ENCODE results near the gene MBD6.

Gene MBD6, protein sequence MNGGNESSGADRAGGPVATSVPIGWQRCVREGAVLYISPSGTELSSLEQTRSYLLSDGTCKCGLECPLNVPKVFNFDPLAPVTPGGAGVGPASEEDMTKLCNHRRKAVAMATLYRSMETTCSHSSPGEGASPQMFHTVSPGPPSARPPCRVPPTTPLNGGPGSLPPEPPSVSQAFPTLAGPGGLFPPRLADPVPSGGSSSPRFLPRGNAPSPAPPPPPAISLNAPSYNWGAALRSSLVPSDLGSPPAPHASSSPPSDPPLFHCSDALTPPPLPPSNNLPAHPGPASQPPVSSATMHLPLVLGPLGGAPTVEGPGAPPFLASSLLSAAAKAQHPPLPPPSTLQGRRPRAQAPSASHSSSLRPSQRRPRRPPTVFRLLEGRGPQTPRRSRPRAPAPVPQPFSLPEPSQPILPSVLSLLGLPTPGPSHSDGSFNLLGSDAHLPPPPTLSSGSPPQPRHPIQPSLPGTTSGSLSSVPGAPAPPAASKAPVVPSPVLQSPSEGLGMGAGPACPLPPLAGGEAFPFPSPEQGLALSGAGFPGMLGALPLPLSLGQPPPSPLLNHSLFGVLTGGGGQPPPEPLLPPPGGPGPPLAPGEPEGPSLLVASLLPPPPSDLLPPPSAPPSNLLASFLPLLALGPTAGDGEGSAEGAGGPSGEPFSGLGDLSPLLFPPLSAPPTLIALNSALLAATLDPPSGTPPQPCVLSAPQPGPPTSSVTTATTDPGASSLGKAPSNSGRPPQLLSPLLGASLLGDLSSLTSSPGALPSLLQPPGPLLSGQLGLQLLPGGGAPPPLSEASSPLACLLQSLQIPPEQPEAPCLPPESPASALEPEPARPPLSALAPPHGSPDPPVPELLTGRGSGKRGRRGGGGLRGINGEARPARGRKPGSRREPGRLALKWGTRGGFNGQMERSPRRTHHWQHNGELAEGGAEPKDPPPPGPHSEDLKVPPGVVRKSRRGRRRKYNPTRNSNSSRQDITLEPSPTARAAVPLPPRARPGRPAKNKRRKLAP

DNA sequence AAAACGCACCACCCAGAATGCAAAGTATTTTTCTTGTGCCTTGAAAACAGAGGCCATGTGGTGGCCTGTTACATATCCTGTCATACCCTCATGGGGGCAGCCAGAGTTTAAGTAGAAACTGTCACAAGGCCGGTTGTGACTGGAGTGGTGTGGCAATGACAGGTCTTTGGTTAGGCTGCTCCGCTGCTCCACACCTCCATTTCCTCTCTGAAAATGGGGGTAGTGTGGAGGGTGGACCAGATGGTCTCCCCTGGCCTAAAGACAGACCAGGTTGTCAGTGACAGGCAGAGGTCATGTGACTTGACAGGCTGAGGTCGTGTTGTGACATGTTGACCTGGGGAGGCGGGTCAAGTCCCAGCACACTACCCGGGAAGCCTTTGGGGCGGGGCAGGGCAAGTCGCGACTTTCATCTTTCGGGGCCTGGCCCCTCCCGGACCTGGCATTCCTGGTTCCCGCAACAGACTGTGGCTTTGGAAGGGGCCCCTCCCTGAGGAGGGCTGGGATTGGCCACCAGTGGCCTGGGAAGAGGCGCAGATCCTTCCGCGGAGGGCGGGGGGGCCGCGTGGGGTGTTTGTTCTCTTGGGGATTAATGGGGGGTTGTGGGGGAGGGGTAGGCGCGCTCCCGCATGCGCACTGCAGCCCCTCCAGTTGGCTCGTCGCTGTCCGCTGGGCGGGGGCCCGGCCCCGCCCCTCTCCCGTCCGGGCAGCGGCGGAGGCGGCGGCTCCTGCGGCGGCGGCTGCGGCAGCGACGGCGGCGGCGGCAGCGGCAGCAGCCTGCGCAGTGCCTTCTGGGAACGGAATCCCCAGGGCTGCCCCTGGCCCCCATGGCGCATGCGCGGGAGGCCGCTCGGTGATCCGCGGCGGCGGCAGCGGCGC, at the start of gene MBD6:
Gene MBD6, plus strand, starts transcription at position 814 of the 876 bp plus-strand sequence. CDS start 1,480 bp downstream, outside the sequence.
- DNase-seq: peak; percentile 91

GRCh38 chr12:57473392-57473791, 49.2 kb upstream of the MBD6 start:
- DNase-seq: no peak

- no peak for DNase-seq
Measured at GRCh38 chr12:57473886-57474285, 48.7 kb upstream of the MBD6 start.

DNA sequence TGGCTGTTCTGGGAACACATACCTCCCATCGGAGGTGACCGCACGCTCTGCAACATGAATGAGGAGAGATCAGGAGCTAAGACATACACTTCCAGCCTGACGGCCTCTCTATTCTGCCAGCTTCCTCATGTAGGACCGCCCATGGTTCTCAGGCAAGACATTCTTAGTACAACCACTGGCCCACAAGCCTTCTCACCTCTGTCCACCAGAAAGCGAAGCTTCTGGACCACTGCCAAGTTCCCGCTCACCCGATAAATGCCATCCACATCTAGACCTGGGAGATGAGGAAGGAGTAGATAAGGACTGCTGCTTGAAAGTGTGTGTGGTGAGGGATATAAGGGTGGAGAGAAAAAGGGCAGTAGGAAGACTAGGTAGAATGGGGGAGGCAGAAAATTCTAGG, 48.2 kb upstream of the MBD6 start:
- DNase-seq: no peak

- DNase-seq: no peak
Measured at GRCh38 chr12:57474862-57475261, 47.8 kb upstream of the MBD6 start.

DNA sequence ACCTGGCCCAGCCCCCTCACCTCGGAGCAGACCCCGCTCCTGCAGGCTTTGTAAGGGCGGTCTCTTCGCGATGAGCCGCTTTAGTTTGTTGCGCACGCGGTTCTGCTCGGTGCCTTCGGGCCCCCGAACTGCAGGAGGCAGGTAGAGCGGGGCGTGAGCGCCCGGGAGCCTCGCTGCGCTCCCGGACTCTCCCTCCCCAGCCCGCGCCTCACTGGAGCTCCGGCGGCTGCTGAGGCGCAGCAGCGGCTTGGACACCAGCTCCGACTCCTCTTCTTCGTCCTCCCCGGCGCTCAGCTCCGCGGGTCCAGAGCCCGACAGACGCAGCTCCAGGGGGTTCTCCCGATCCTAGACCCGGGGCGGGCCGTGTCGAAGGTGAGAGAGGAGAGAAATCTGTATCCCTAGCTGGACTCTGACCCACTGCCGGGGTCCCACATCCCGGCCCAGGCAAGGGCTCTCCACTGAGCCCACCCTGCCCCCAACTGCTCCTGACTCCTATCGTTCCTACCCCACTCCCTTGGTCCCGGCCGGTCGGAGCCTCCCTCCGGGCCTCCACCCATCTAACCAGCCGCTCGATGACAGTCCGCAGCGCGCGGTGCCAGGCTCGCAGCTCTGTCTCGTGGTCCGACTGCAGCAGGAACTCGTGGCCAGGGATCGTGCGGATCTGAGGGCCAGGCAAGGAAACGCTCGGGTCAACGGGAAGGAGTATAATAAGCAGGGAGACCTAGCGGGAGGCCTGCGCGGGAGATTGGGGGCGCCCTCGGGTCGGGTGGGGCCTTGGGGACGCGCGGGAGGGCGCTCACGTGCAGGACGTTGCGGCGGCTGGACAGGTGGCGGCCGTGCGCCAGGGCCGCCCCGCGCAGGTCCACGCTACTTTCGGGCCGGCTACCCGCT, 47.1 kb upstream of the MBD6 start:
- no peak for DNase-seq

GRCh38 chr12:57476162-57476992, 46.2 kb upstream of the MBD6 start:
- DNase-seq: no peak

DNA sequence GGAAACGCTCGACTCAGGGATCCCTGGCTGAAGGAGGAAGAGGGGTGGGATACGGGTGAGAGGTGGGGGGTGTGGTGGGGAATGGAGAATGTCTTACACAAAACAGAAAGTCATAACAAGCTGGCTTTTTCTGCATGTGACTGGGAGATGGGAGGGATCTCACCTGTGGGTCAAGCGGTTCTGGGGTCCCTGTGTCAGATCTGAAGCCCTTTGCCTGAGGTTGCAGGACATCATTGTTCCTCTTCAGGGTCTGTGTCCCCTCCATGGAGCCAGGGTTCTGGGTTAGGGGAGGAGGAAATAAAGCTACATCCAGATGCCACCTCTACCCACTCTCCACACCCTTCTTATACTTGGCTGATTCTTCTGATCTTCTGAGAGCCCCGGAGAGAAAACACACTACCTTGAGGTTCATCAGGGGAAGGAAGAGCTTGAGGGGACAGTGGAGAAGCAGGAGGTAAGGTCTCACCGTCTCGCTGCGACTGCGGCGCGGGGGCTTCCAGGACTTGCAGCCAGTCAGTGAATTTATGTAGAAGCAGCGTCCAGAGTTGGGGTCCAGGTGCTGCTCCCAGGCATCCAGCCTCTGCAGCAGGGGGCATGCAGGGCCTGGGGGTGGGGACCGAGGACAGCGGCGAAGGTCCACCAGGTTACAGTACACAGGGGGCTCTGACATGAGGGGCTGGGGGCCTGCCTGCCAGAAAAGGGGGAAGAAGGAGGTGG, 45.5 kb upstream of the MBD6 start:
- DNase-seq: no peak

- DNase-seq: no peak
Measured at GRCh38 chr12:57477710-57478681, 44.6 kb upstream of the MBD6 start.

DNA sequence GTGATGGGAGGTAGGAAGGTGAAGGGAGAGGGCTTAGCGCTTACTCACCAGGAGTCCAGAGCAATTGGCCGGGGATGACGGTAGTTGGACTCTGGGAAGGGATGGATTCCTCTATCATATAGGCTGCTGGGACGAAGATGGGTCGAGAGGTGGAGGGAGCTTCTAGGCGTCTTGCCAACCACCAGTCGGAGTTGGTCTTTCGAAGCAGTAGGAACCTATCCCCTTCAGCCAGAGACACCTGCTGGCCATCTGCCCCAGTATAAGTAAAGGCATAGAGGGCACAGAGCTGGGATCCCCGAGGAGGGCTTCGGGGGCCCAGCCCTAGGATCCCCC, 43.6 kb upstream of the MBD6 start:
- DNase-seq: no peak

GRCh38 chr12:57479376-57480115, 43.1 kb upstream of the MBD6 start, which contains the start of gene ARHGAP9:
ARHGAP9 (minus strand) TSS chr12:57479866; CDS start chr12:57479406, 460 bp downstream.
- no peak for DNase-seq

- no peak for DNase-seq
Measured at GRCh38 chr12:57481671-57482070, 41.0 kb upstream of the MBD6 start.

DNA sequence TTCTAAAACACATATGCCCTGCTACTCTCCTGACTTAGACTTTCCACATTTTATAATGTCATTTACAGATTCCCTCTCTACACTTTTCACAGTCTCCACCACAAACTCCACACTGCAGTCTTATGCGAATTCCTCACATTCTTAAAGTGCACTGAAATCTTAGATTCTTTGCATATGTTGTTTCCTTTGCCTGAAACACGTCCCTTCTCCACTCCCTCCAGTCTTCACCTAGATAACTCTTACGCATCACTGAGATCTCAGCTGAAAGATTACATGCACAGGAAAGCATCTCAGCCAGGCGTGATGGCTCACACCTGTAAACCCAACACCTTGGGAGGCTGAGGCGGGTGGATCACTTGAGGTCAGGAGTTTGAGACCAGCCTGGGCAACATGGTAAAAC, 39.2 kb upstream of the MBD6 start:
- no peak for DNase-seq

DNA sequence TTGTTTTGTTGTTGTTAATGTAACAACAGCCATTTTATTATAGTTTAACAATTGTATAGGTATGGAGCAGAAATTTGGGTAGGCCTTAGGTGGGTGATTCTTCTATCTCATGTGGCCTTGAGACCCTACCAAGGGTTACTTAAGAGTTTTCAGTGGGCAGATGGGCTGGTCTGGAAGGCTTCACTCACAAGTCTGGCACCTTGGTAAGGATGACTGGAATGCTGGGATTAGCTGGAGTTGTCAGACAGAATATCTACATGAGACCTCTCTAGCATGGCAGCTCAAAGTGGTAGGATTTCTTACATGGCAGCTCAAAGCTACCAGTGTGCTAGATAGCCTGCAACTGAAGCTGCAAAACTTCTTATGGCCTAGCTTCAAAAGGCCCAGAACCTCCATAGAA, 36.9 kb upstream of the MBD6 start:
- no peak for DNase-seq

DNA sequence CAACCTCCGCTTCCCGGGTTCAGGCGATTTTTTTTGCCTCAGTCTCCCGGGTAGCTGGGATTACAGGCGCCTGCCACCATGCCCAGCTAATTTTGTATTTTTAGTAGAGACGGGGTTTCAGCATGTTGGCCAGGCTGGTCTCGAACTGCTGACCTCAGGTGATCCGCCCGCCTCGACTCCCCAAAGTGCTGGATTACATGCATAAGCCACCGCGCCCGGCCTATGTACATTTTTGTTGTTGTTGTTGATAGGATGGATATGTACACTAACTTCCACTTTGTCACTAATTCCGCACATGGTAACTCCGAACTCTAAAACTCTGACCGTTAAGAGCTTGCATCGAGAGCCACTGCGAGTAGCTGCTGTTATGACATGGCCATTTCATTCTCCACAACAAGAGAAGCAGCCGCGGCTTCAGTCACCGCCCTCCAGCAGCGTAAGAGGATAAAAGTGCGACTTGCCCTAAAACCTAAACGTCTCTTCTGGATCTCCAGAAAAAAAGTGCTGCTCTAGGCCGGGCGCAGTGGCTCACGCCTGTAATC, 35.5 kb upstream of the MBD6 start:
- DNase-seq: no peak

- DNase-seq: peak; percentile 96
Measured at GRCh38 chr12:57487597-57488401, 34.8 kb upstream of the MBD6 start, which contains the start of gene MARS1. MARS1 (plus strand) TSS chr12:57488068; CDS start chr12:57488091, 23 bp downstream.
